Stomach smooth muscle (tissue), 2 donors: Measurements from ENCODE around the gene DHX57.
A peak's percentile ranks its signal among the peaks of the same experiment; 100 is the strongest.
"Not testable (repeated sequence)": the region's sequence is repeated elsewhere in the genome, so short reads cannot be mapped to it uniquely, and the experiment has no call there.

Source experiments
- H3K27ac ChIP-seq: one replicate; pipeline ENCODE4 v1.7.0; 2013; ENCODE audit warnings: mild to moderate bottlenecking, low read length, inconsistent platforms
- H3K27me3 ChIP-seq, 2 donors: one replicate each; pipeline ENCODE4 v1.7.0; 2013; ENCODE audit warnings: low read length in 2 of 2; ENCODE audit not compliant: insufficient read depth in 2 of 2, control insufficient read depth in 1 of 2
- H3K36me3 ChIP-seq, 2 donors: one replicate each; pipeline ENCODE4 v1.7.0; 2013; ENCODE audit warnings: low read length in 2 of 2; ENCODE audit not compliant: control insufficient read depth in 2 of 2, insufficient read depth in 2 of 2
- H3K4me1 ChIP-seq: one replicate; pipeline ENCODE4 v1.7.0; 2013; ENCODE audit warnings: low read length; ENCODE audit not compliant: control insufficient read depth, insufficient read depth
- H3K4me3 ChIP-seq, 2 donors: one replicate each; pipeline ENCODE4 v1.7.0; 2013; ENCODE audit warnings: low read length in 2 of 2
- H3K9ac ChIP-seq, 2 donors: one replicate each; pipeline ENCODE4 v1.7.0; 2013; ENCODE audit warnings: low read length in 2 of 2, mild to moderate bottlenecking in 1 of 2
- H3K9me3 ChIP-seq, 2 donors: one replicate each; pipeline ENCODE4 v1.7.0; 2013; ENCODE audit warnings: low read length in 2 of 2; ENCODE audit not compliant: control insufficient read depth in 2 of 2
- donor health status: healthy.
- donor health status: Pancreatic carcinoma.

DHX57 gene

GRCh38 chr2:38783586-38783985, 92.1 kb downstream of the DHX57 start:
- H3K4me1 ChIP-seq = peaks cover 3% of the 10 kb centered on the region
- no peak overlapping the region for H3K27ac ChIP-seq
- H3K36me3 ChIP-seq = peaks cover 5 to 7% of the 10 kb centered on the region in 2 donors
- H3K4me3 ChIP-seq = no peak overlapping the region
- no peak overlapping the region for H3K9ac ChIP-seq
- no peaks in the 10 kb centered on the region for H3K27me3 ChIP-seq
- no peaks in the 10 kb centered on the region for H3K9me3 ChIP-seq

GRCh38 chr2:38778687-38779082, 97.0 kb downstream of the DHX57 start:
- H3K9ac ChIP-seq = peak overlapping the region; percentile 76 to 93
- H3K4me3 ChIP-seq = peak overlapping the region; percentile 91 to 95
- peaks cover 7% of the 10 kb centered on the region for H3K4me1 ChIP-seq
- peak overlapping the region; percentile 70 for H3K27ac ChIP-seq
- no peaks in the 10 kb centered on the region for H3K9me3 ChIP-seq
- H3K27me3 ChIP-seq = no peaks in the 10 kb centered on the region
- H3K36me3 ChIP-seq = peaks cover 5 to 7% of the 10 kb centered on the region in 2 donors

GRCh38 chr2:38776531-38776930, 99.2 kb downstream of the DHX57 start:
- H3K9me3 ChIP-seq = no peaks in the 10 kb centered on the region
- H3K27me3 ChIP-seq = no peaks in the 10 kb centered on the region
- H3K36me3 ChIP-seq = peaks cover 2 to 6% of the 10 kb centered on the region in 2 donors
- H3K27ac ChIP-seq = no peak overlapping the region
- H3K4me3 ChIP-seq = no peak overlapping the region
- H3K4me1 ChIP-seq = peaks cover 7% of the 10 kb centered on the region
- no peak overlapping the region for H3K9ac ChIP-seq

- H3K4me3 ChIP-seq = no peak overlapping the region
- H3K9ac ChIP-seq = no peak overlapping the region
- no peaks in the 10 kb centered on the region for H3K9me3 ChIP-seq
- H3K36me3 ChIP-seq = no peaks in the 10 kb centered on the region
- no peak overlapping the region for H3K27ac ChIP-seq
- H3K27me3 ChIP-seq = no peaks in the 10 kb centered on the region
- H3K4me1 ChIP-seq = peaks cover 7% of the 10 kb centered on the region
These were observed 99.9 kb downstream of the DHX57 start for GRCh38 chr2:38775921-38776225.

- Histone ChIP-seq H3K4me1 (peaks cover 7% of the 10 kb centered on the region), H3K27ac (no peak overlapping the region), H3K4me3 (no peak overlapping the region), H3K9ac (no peak overlapping the region), H3K27me3 (no peaks in the 10 kb centered on the region), H3K36me3 (no peaks in the 10 kb centered on the region), H3K9me3 (no peaks in the 10 kb centered on the region)
These were observed 100.4 kb downstream of the DHX57 start for GRCh38 chr2:38775097-38775920.

- Histone ChIP-seq H3K27me3 (no peaks in the 10 kb centered on the region), H3K36me3 (no peaks in the 10 kb centered on the region), H3K9ac (no peak overlapping the region), H3K4me3 (no peak overlapping the region), H3K9me3 (no peaks in the 10 kb centered on the region), H3K4me1 (no peaks in the 10 kb centered on the region), H3K27ac (no peak overlapping the region)
These were observed 104.1 kb downstream of the DHX57 start for GRCh38 chr2:38771632-38772031.

- H3K4me3 ChIP-seq = no peak overlapping the region
- no peaks in the 10 kb centered on the region for H3K4me1 ChIP-seq
- H3K9me3 ChIP-seq = no peaks in the 10 kb centered on the region
- H3K36me3 ChIP-seq = no peaks in the 10 kb centered on the region
- H3K27me3 ChIP-seq = no peaks in the 10 kb centered on the region
- H3K9ac ChIP-seq = no peak overlapping the region
- H3K27ac ChIP-seq = no peak overlapping the region
These were observed 110.2 kb downstream of the DHX57 start for GRCh38 chr2:38765551-38765950.

GRCh38 chr2:38765149-38765548, 110.6 kb downstream of the DHX57 start:
- H3K4me1 ChIP-seq = no peaks in the 10 kb centered on the region
- H3K9ac ChIP-seq = no peak overlapping the region

GRCh38 chr2:38763728-38764127, 112.0 kb downstream of the DHX57 start:
- no peaks in the 10 kb centered on the region for H3K4me1 ChIP-seq
- no peaks in the 10 kb centered on the region for H3K9me3 ChIP-seq
- no peak overlapping the region for H3K9ac ChIP-seq
- H3K27me3 ChIP-seq = no peaks in the 10 kb centered on the region
- no peaks in the 10 kb centered on the region for H3K36me3 ChIP-seq
- no peak overlapping the region for H3K27ac ChIP-seq
- H3K4me3 ChIP-seq = no peak overlapping the region

More at GRCh38 chr2:38765149-38765548, 110.6 kb downstream of the DHX57 start:
- no peak overlapping the region for H3K27ac ChIP-seq
- H3K36me3 ChIP-seq = no peaks in the 10 kb centered on the region
- H3K4me3 ChIP-seq = no peak overlapping the region
- H3K9me3 ChIP-seq = no peaks in the 10 kb centered on the region
- H3K27me3 ChIP-seq = no peaks in the 10 kb centered on the region

- no peaks in the 10 kb centered on the region for H3K27me3 ChIP-seq
- H3K27ac ChIP-seq = no peak overlapping the region
- H3K4me3 ChIP-seq = no peak overlapping the region
- H3K9me3 ChIP-seq = no peaks in the 10 kb centered on the region
- H3K36me3 ChIP-seq = no peaks in the 10 kb centered on the region
- no peak overlapping the region for H3K9ac ChIP-seq
- H3K4me1 ChIP-seq = no peaks in the 10 kb centered on the region
These were observed 112.5 kb downstream of the DHX57 start for GRCh38 chr2:38763228-38763627.

GRCh38 chr2:38755891-38756290, 119.8 kb downstream of the DHX57 start:
- H3K27ac ChIP-seq, H3K27me3 ChIP-seq, H3K4me3 ChIP-seq, H3K36me3 ChIP-seq, H3K9ac ChIP-seq, H3K9me3 ChIP-seq, H3K4me1 ChIP-seq: not testable (repeated sequence)
